Endodermal cell (in vitro differentiated cells): ENCODE data around the gene OR4S2. TPM values are rescaled to one million over a fixed set of nuclear protein-coding genes. Genes with fewer than 3 reads are reported as not detected.

Experiments used
- DNase-seq: peaks from one replicate; pipeline ENCODE4 v3.0.0-alpha.2; 2017
- H3K27ac ChIP-seq: 2 replicates; pipeline ENCODE4 v1.5.1; 2013; ENCODE audit warnings: mild to moderate bottlenecking, low read depth, low read length, moderate library complexity
- H3K27me3 ChIP-seq: 2 replicates; pipeline ENCODE4 v1.6.1; 2013; ENCODE audit warnings: mild to moderate bottlenecking, low read length, moderate library complexity; ENCODE audit not compliant: insufficient read depth, control insufficient read depth, poor library complexity, severe bottlenecking
- H3K36me3 ChIP-seq: 2 replicates; pipeline ENCODE4 v1.7.0; 2013; ENCODE audit warnings: mild to moderate bottlenecking, low read length, moderate library complexity; ENCODE audit not compliant: control insufficient read depth, insufficient read depth
- H3K4me1 ChIP-seq: one replicate; pipeline ENCODE4 v1.7.0; 2013; ENCODE audit warnings: low read length; ENCODE audit not compliant: control insufficient read depth, insufficient read depth
- H3K4me3 ChIP-seq: 2 replicates; pipeline ENCODE4 v1.5.1; 2013; ENCODE audit warnings: mild to moderate bottlenecking, low read length, moderate library complexity
- H3K9ac ChIP-seq: 2 replicates; pipeline ENCODE4 v1.6.1; 2013; ENCODE audit warnings: mild to moderate bottlenecking, low read length, moderate library complexity; ENCODE audit not compliant: poor library complexity, severe bottlenecking; ENCODE audit errors: extremely low read depth
- H3K9me3 ChIP-seq: 2 replicates; pipeline ENCODE4 v1.6.1; 2013; ENCODE audit warnings: mild to moderate bottlenecking, low read length, moderate library complexity; ENCODE audit not compliant: control insufficient read depth
- H3K27ac Mint-ChIP-seq: 2 replicates; pipeline ENCODE4 v1.8.0; 2020; ENCODE audit warnings: mixed read lengths
- H3K27me3 Mint-ChIP-seq: 2 replicates; pipeline ENCODE4 v1.8.0; 2021; ENCODE audit warnings: mild to moderate bottlenecking, mixed read lengths; ENCODE audit not compliant: insufficient read depth
- H3K36me3 Mint-ChIP-seq: 2 replicates; pipeline ENCODE4 v1.8.0; 2020; ENCODE audit warnings: low read depth, mixed read lengths
- H3K4me1 Mint-ChIP-seq: 2 replicates; pipeline ENCODE4 v1.8.0; 2020; ENCODE audit warnings: mixed read lengths
- H3K4me3 Mint-ChIP-seq: 2 replicates; pipeline ENCODE4 v1.8.0; 2020; ENCODE audit warnings: mild to moderate bottlenecking, moderate library complexity, mixed read lengths
- H3K9me3 Mint-ChIP-seq: 2 replicates; pipeline ENCODE4 v1.8.0; 2020; ENCODE audit warnings: mild to moderate bottlenecking, mixed read lengths
- CTCF ChIP-seq: fragments of 200-600 bp; sonication (generic); conservative IDR thresholded peaks from 2 replicates; pipeline ENCODE4 v1.5.0; 2021; ENCODE audit warnings: antibody characterized with exemption, mild to moderate bottlenecking
- WGBS, 2 experiments: methylation state at CpG; one replicate each; pipeline versions ENCODE4 v1.1.5 to v1.1.7; 2013; ENCODE audit warnings: missing lambda C conversion rate in 2 of 2, mixed read lengths in 1 of 2; ENCODE audit not compliant: insufficient coverage in 1 of 2, insufficient read length in 1 of 2; 5-methylcytosine and 5-hydroxymethylcytosine counted together
- total RNA-seq, 2 donors: library from RNA; stranded (reverse); fragmentation: NEBNext Ultra II Directional in 1 of 2; extraction: Animal tissue kit (Norgen Biotek cat#: 25700) in 1 of 2; gene quantifications; 2 replicates in 1 of 2; 3 replicates in 1 of 2; pipeline ENCODE4 v1.2.1, GENCODE V29; 2021

Gene OR4S2
- total RNA-seq, 2 donors from 2014 or later = not detected

GRCh38 chr11:55634813-55635212 lies 13.3 kb upstream of the OR4S2 start, which contains the start of gene OR4P4:
Gene OR4P4 (plus strand): TSS chr11:55635113.
- H3K4me3 ChIP-seq = no peak within 1 kb of the TSS
- peaks cover 39% of the 10 kb centered on the region for H3K9me3 Mint-ChIP-seq
- no peak within 1 kb of the TSS for H3K27ac ChIP-seq
- WGBS, 2 experiments = 56% methylated on average over 2 of the region's 3 CpGs; no CpG with 5 or more reads in 1 of the 2 experiments
- H3K4me1 ChIP-seq = no peaks in the 10 kb centered on the region
- no peaks in the 10 kb centered on the region for H3K36me3 Mint-ChIP-seq
- H3K27ac Mint-ChIP-seq = no peak within 1 kb of the TSS
- DNase-seq = no peak
- no peak for TF ChIP-seq CTCF
- H3K27me3 Mint-ChIP-seq = no peaks in the 10 kb centered on the region
- no peak within 1 kb of the TSS for H3K9ac ChIP-seq
- H3K4me3 Mint-ChIP-seq = no peak within 1 kb of the TSS
- H3K36me3 ChIP-seq = no peaks in the 10 kb centered on the region
- H3K9me3 ChIP-seq = peaks cover 32% of the 10 kb centered on the region
- no peaks in the 10 kb centered on the region for H3K27me3 ChIP-seq
- H3K4me1 Mint-ChIP-seq = no peaks in the 10 kb centered on the region

GRCh38 chr11:55652560-55652959 lies 4.4 kb downstream of the OR4S2 start:
- H3K9me3 ChIP-seq = peaks cover 40% of the 10 kb centered on the region
- H3K27me3 ChIP-seq = no peaks in the 10 kb centered on the region
- Mint-ChIP-seq H3K9me3 (peaks cover 53% of the 10 kb centered on the region), H3K27ac (no peak overlapping the region), H3K27me3 (no peaks in the 10 kb centered on the region), H3K36me3 (no peaks in the 10 kb centered on the region), H3K4me1 (no peaks in the 10 kb centered on the region), H3K4me3 (no peak overlapping the region)
- TF ChIP-seq CTCF = no peak
- no peak for DNase-seq
- H3K9ac ChIP-seq = no peak overlapping the region
- 88% methylated on average over 1 of the region's 1 CpG; no CpG with 5 or more reads in 1 of the 2 experiments for WGBS, 2 experiments
- H3K27ac ChIP-seq = no peak overlapping the region
- no peak overlapping the region for H3K4me3 ChIP-seq
- H3K4me1 ChIP-seq = no peaks in the 10 kb centered on the region
- no peaks in the 10 kb centered on the region for H3K36me3 ChIP-seq

DNA sequence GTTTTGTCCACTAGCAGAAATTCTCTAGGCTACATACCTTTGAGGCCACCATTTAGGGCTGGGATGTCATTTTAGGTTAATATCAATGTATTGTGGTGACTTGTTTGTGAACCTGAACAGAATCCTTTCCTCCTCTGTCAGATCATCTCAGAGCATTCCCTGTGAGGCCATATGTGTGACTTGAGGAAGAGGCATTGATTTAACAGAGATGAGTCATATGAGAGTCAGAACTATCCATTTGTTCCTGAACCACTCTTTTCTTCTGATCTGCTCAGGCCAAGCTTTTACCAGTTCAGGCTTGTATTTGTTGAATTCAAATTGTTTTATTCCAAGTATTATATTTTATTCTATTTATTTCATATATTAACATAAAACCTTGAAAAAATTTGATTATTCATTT lies 7.0 kb downstream of the OR4S2 start:
- Mint-ChIP-seq H3K27ac (no peak overlapping the region), H3K4me3 (no peak overlapping the region), H3K36me3 (no peaks in the 10 kb centered on the region), H3K9me3 (peaks cover 51% of the 10 kb centered on the region), H3K27me3 (no peaks in the 10 kb centered on the region), H3K4me1 (no peaks in the 10 kb centered on the region)
- Histone ChIP-seq H3K4me1 (no peaks in the 10 kb centered on the region), H3K36me3 (no peaks in the 10 kb centered on the region), H3K27me3 (no peaks in the 10 kb centered on the region), H3K9me3 (peaks cover 42% of the 10 kb centered on the region), H3K9ac (no peak overlapping the region), H3K4me3 (no peak overlapping the region), H3K27ac (no peak overlapping the region)
- TF ChIP-seq CTCF = no peak
- no peak for DNase-seq
